HG03108 (cell line): ENCODE measurements around the gene SNX22.

Experiments used
- ATAC-seq: cut with Tn5 transposase; IDR thresholded peaks from one replicate; pipeline ENCODE4 v1.9.1; 2021; ENCODE audit warnings: moderate library complexity; ENCODE audit not compliant: unreplicated experiment

SNX22 gene

DNA sequence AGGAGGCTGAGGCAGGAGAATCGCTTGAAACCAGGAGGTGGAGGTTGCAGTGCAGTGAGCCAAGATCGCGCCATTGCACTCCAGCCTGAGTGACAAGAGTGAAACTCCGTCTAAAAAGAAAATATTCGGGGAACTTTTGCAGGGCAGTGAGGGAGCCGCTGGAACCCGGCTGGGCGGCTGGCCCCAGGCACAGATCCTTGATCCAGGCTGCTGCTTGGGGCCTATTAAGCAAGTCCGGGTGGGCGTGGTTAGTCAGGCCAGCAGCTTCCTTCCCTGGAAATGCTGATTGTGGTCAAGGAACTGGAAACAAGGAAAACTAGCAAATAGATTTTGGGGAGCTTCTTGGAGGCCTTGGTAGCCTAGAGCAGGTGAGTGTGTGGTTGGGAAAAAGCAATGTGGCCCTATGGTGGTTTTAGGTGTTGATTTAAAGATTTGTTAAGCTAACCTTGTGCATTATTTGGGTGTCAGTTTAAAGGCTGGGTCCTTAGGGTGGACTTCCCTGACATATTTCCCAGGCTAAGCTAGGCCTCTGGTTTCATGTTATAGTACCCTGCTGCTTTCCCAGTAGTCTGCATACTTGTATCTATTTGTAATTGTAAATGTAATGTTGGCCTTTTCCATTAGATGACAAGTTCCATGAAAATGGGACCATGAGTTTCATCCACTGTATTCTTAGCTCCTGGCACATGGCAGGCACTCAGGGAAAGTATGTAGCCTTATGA is 17.7 kb upstream of the SNX22 start:
- ATAC-seq: no peak

DNA sequence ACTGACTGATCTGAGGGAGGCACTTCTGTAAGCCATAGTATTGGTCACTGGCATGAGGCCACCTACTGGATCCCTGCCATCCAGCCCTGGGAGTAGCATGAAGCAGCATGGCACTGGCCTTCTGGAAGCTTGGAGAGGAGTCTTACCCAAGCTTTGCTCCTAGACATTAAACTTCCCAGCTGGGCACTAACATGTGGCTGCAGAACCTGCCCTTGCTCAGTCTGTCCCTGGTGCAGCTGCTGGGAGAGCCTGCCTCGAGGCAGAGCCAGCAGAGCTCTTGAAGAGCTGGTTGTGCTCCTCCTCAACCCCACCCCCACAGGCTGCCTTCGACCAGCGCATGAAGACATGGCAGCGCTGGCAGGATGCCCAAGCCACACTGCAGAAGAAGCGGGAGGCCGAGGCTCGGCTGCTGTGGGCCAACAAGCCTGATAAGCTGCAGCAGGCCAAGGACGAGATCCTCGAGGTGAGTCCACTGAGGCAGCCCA is 17.1 kb upstream of the SNX22 start:
- ATAC-seq: no peak

- ATAC-seq: no peak
Measured at GRCh38 chr15:64136347-64136746, 15.2 kb upstream of the SNX22 start.

GRCh38 chr15:64137226-64137833 is 14.2 kb upstream of the SNX22 start:
- no peak for ATAC-seq

DNA sequence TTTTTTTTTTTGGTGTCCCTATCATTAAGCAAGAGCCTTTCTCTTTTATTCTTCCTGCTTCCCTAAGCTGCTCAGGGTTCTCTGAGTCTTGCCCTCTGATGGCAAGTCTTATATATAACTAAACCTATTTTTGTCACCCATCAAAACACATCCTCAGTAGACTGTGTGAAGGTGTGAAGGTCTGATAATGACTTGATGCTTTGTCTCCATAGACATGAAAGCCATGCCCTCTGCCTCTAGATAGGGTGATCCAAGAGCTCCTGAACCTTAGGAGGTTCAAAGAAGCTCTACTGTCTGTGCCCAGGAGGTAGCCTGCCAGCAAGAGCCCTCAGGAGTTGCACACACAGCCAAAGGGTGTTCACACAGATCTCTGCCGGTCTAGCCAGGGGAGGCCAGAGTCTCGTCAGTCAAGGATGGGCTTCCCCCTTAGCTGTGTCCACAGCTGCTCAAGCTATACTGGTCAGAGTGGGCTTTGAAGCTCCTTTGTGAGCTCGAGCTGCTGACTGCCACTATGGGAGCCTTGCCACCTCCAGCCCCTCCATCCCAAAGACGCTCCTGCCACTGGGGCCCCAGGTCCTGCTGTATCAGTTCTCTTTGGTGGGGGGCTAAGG is 13.1 kb upstream of the SNX22 start:
- ATAC-seq: no peak

DNA sequence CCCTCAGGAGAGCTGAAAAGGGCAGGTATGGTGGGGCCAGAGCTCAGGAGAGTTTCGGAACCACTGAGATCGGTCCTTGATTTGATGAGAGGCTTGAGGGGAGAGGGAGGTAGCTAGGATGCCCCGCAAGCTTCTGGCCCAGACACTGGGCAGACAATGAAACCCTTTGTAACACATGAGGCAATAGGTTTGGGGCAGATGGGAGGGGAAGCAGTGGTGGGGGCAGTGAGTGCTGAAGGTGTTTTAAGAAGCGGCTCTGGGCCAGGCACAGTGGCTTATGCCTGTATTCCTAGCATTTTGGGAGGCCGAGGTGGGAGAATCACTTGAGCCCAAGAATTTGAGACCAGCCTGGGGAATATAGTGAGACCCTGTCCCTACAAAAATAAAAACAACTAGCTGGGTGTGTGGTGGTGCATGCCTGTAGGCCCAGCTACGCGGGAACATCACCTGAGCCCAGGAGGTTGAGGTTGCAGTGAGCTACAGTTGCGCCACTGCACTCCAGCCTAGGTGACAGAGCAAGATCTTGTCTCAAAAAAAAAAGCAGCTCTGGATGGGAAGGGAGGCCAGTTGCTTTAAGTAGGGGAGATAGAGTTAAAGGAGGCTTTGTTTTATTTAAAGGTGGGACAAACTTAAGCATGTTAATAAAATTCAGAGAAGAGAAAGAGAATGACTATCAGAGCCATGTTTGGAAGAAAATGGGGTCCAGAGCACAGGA is 9.6 kb upstream of the SNX22 start:
- no peak for ATAC-seq

GRCh38 chr15:64143276-64143675 is 8.3 kb upstream of the SNX22 start:
- ATAC-seq: no peak

DNA sequence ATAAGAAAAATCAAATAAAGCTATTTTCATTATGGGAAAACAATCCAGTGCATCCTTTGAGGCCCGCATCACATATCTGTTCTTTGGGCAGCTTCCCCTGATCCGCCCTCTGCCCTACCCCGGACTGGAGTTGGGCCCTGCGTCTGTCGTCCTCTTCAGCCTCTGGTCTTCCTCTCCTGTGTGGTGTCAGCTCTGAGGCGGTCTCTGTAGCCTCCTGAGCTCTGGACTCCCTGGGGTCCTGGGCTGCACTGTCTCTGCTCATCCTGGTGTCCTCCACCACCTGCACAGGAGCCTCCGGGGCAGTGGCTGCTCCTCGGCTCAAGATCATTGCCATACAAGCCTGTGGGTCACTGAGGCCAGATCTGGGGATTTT is 7.4 kb upstream of the SNX22 start:
- peak; percentile 8 for ATAC-seq

- ATAC-seq: peak; percentile 72
Measured at GRCh38 chr15:64144565-64145281, 6.8 kb upstream of the SNX22 start.

DNA sequence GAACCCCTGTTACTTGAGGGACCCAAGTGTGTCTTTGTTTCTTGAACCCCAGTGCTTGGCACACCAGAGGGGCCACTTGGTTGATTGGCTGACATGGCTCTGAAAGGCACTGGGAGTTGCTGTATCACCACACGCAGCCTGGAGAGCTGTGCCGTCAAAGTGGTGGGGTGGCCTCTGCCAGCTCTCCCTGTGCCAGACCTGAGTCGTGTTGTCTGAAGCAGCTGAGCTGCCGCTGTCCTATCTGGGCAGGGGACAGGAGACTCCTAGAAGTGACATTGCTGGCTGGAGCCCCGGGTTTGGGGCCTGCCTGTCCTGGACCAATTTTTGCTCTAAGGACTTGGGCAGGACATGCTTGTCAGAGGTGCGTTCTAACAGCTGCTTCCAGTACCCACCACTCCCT is 5.5 kb upstream of the SNX22 start:
- ATAC-seq: no peak

DNA sequence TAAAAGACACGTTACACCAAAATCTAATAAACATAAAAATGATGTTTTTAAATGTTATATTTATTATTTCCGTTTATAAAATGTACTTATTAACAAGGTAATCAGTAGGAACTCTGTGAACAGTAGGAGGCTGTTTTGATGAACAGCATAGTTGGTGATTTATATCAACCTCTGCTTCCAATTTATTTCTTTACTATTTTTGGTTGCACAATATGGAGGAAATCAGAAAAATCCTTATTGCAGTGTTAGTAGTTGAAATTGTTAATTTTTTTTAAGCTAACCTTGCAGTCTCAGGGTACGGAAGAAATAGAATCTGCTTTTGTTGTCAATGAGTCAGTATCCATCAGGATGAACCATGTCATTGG is 5.0 kb upstream of the SNX22 start:
- no peak for ATAC-seq

- ATAC-seq: no peak
Measured at GRCh38 chr15:64146885-64147681, 4.4 kb upstream of the SNX22 start.

GRCh38 chr15:64148168-64148567 is 3.4 kb upstream of the SNX22 start:
- no peak for ATAC-seq

DNA sequence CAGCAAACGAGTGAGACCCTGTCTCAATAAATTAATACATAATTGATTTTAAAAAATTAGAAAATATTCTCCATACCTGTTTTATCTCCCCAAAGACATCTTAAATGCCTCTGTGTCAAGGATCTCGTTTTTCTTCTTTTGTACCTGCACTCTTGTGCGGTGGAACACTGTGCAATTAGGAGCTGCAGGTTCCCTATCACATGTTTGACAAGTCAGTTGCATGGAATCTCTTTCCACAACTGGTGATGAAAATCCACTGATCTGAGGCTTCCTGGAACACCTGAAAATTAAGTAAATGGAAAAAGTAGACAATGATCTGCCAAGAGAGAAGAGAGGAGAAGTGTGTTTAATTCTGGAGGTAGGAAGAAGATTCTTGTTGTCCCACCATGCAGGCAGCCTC is 3.0 kb upstream of the SNX22 start:
- no peak for ATAC-seq

- ATAC-seq: no peak
Measured at GRCh38 chr15:64149424-64149823, 2.1 kb upstream of the SNX22 start.

GRCh38 chr15:64149893-64150578 is 1.5 kb upstream of the SNX22 start:
- no peak for ATAC-seq

GRCh38 chr15:64152507-64153387 is 1.2 kb downstream of the SNX22 start:
- no peak for ATAC-seq

DNA sequence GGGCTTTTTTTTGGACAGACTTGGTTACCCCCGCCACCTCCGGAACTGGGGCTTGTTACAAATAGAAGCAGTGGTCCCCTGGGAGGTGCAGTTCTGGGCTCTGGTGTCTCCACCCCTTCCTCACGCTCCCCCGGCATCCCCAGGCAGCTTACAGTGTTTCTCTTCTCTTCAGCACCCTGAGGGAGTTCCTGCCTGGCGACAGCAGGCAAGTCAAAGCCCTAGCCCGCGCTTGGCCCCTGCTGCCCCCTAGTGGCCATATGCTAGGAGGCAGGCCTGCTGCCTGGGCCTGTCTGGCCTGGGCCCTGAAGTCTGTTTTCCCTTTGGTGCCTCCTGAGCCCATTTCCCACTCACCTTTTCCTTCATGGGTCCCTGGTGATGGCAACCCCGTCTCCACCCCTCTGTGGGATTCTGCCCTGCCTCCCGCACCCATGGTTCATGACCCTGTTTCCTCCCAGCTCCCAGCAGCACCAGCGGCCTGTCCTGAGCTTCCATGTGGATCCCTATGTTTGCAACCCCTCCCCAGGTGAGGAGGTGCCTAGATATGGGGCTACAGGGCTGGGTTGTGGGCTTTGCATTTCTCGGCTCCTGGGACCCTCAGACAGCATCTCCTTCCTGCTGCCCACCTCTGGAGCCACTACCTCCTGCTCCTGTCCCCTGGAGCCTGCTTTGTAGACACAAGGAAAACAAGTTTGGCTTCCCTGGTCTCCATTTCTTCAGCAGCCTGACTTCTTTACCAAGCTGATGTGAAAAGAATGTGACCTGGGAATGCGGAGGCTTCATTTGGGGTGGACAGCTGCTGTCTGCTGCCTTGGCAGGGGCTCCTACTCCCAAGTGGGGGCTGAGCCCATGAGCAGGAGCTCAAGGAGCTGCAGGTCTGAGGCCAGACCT is 2.2 kb downstream of the SNX22 start:
- ATAC-seq: peak; percentile 45
